Muscle of leg (tissue), 11 donors: ENCODE measurements around the gene PCSK2. TPM values are rescaled to one million over a fixed set of nuclear protein-coding genes. Genes with fewer than 3 reads are reported as not detected.

Experiments
- DNase-seq: peaks from one replicate; pipeline ENCODE4 v3.0.0; 2013
- H3K27ac ChIP-seq: one replicate; pipeline ENCODE4 v1.5.1; 2013; ENCODE audit warnings: mild to moderate bottlenecking, low read length, control low read depth
- H3K27me3 ChIP-seq: one replicate; pipeline ENCODE4 v1.6.1; 2013; ENCODE audit warnings: low read length; ENCODE audit not compliant: control insufficient read depth, insufficient read depth
- H3K36me3 ChIP-seq: one replicate; pipeline ENCODE4 v1.6.1; 2013; ENCODE audit warnings: low read length; ENCODE audit not compliant: control insufficient read depth, insufficient read depth
- H3K4me1 ChIP-seq: one replicate; pipeline ENCODE4 v1.6.1; 2013; ENCODE audit warnings: low read length; ENCODE audit not compliant: control insufficient read depth, insufficient read depth
- H3K4me3 ChIP-seq: one replicate; pipeline ENCODE4 v1.5.1; 2013; ENCODE audit warnings: low read length, control low read depth
- H3K9me3 ChIP-seq: replicated peaks from 2 replicates; pipeline ENCODE4 v1.6.1; 2013; ENCODE audit warnings: low read depth, low read length; ENCODE audit not compliant: control insufficient read depth
- WGBS: methylation state at CpG from one replicate; pipeline ENCODE4 v1.1.5; 2013; ENCODE audit warnings: missing lambda C conversion rate; ENCODE audit not compliant: insufficient coverage; 5-methylcytosine and 5-hydroxymethylcytosine counted together
- polyA plus RNA-seq, 8 donors: library from polyadenylated mRNA; unstranded; fragments of 120-200 nt; gene quantifications; one replicate each; pipeline versions ENCODE4 v1.2.1 to v1.2.3, GENCODE V29; 2013; ENCODE audit warnings: inconsistent platforms in 1 of 8, low replicate concordance in 1 of 8; ENCODE audit not compliant: insufficient read length in 8 of 8, insufficient read depth in 1 of 8
- total RNA-seq: library from RNA; stranded (reverse); fragments of 120-200 nt; gene quantifications from one replicate; pipeline ENCODE4 v1.2.4, GENCODE V29; 2013

PCSK2 gene
- total and polyA plus RNA-seq, 9 donors: 0.27 to 4.0 (median 0.82) TPM

DNA sequence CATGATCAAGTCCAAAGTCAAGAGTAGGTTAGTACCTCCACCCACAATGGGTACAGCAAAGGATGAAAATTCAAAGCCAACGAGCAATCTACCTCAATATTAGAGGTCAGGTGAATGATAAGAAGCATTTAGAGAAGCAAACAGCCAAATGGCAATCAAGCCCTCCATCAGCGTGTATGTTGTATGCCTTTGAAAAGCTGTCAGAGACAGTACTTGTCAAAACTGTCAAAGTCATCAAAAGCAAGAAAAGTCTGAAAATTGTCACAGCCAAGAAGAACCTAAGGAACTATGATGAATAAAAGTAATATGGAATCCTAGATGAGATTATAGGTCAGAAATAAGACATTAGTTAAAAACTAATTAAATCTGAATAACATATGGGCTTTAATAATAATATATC, 99.3 kb downstream of the PCSK2 start:
- no peaks in the 10 kb centered on the region for H3K9me3 ChIP-seq
- H3K4me3 ChIP-seq: no peak overlapping the region
- H3K4me1 ChIP-seq: no peaks in the 10 kb centered on the region
- WGBS: 100% methylated on average over 1 of the region's 2 CpGs
- DNase-seq: no peak
- H3K27ac ChIP-seq: no peak overlapping the region
- H3K36me3 ChIP-seq: no peaks in the 10 kb centered on the region
- peaks cover 8% of the 10 kb centered on the region for H3K27me3 ChIP-seq

DNA sequence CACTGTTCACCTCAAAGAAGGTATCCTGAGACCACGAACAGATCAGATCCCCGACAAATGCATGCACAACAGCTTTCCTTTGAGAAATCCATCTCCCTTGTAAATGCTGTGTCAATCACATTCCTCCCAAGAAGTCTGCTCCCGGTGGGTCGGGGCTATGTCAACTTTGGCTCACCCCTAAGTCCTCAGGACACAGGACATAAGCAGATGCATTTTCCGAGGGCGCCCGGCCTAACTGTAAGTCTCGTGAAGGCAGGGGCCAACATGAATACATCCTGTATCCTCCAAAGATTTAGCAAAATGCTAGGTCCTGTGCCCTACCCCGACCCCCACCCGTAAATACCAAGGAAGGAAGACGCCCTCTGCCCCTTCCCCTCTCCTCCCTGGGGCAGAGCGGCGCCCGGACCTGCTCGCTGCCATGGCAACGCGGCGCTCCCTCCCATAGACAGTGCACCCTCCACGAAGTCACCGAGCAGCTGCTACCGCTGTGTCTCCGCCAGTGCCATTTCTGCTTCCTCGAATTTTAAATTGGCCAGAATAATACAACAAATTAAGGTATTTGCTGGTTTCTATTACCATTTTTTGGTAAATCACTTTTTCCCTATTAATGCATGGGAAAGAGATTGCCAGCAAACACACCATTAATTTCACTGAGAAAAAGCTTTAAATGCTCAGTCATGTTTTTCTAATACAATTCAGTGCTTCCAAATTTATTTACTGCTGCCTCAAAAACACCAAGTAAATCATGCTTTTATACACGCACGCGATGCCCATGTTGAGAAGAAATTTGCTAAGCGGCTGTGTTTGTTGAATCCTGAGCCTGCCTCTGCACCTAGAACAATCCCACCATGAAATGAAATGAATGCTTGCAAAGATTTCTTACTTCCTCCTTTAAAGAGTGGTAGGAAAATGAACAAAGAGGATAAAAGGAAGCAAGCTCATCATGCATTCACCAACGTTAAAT, 100.6 kb downstream of the PCSK2 start:
- no peak for DNase-seq
- Histone ChIP-seq H3K9me3 (no peaks in the 10 kb centered on the region), H3K27me3 (peaks cover 8% of the 10 kb centered on the region), H3K4me1 (no peaks in the 10 kb centered on the region), H3K27ac (no peak overlapping the region), H3K36me3 (no peaks in the 10 kb centered on the region), H3K4me3 (no peak overlapping the region)
- WGBS: 11% methylated on average over 13 of the region's 28 CpGs

DNA sequence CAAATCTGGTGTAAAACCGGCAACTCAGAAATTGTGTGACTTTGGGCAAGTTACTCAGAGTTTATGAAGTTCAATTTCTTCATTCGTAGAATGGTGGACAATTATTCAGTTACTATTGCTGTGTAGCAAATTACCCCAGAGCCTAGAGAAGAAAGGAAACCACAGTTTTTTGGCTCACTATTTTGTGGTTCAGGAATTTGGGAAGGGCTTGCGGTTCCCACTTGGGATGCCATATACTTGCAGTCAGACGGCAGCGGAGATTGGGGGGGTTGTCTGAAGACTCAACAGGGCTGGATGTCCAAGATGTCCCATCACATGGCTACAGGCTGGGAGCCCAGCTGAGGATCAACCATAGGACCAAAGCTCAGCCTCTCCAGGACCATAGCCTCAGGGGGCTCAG, 108.1 kb downstream of the PCSK2 start:
- Histone ChIP-seq H3K36me3 (no peaks in the 10 kb centered on the region), H3K9me3 (no peaks in the 10 kb centered on the region), H3K27ac (no peak overlapping the region), H3K27me3 (no peaks in the 10 kb centered on the region), H3K4me3 (no peak overlapping the region), H3K4me1 (no peaks in the 10 kb centered on the region)
- WGBS: 70% methylated on average over 4 of the region's 5 CpGs
- no peak for DNase-seq

DNA sequence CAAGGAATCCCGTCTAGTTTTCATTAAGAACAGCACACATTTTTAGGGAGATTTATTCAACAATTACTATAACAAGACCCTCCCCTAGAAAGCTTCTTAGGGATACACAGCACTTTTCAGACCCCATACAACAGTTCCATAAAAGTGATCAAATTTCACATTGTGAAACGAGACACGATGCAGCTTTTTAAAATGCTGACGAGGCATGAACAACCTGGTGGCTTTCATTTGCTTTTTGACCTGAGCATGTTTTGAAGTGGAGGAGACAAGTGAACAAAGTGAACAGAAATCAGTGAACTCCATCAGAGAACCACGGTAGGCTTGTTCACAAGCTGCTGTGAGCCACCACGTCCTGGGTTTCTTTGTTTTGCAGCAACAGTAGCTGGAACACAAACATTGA, 112.2 kb downstream of the PCSK2 start:
- 8% methylated on average over 4 of the region's 6 CpGs for WGBS
- Histone ChIP-seq H3K9me3 (no peaks in the 10 kb centered on the region), H3K4me1 (peaks cover under 1% of the 10 kb centered on the region), H3K4me3 (no peak overlapping the region), H3K36me3 (no peaks in the 10 kb centered on the region), H3K27ac (no peak overlapping the region), H3K27me3 (no peaks in the 10 kb centered on the region)
- DNase-seq: no peak

DNA sequence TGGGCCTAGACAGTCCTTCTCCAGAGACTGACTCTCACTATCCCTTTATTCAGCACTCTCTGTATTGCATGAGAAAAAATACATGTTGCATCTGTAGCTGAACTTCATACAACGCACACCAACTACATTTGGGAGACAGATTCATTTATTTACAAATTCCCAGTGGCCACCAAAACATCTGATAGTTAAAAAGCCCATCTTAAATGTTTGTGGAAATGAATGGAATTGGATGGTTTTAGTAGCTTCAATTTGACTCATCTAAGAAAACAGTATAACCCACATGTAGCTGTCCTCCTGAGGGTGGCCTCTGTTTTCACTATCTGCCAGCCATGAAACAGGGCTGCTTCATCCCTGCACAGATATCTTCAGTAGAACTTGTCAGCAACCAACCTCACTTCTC, 116.3 kb downstream of the PCSK2 start:
- H3K4me3 ChIP-seq: no peak overlapping the region
- H3K4me1 ChIP-seq: peaks cover 2% of the 10 kb centered on the region
- no peak for DNase-seq
- H3K9me3 ChIP-seq: no peaks in the 10 kb centered on the region
- no peaks in the 10 kb centered on the region for H3K27me3 ChIP-seq
- no peak overlapping the region for H3K27ac ChIP-seq
- no CpG with 5 or more reads among the region's 1 CpG for WGBS
- no peaks in the 10 kb centered on the region for H3K36me3 ChIP-seq

DNA sequence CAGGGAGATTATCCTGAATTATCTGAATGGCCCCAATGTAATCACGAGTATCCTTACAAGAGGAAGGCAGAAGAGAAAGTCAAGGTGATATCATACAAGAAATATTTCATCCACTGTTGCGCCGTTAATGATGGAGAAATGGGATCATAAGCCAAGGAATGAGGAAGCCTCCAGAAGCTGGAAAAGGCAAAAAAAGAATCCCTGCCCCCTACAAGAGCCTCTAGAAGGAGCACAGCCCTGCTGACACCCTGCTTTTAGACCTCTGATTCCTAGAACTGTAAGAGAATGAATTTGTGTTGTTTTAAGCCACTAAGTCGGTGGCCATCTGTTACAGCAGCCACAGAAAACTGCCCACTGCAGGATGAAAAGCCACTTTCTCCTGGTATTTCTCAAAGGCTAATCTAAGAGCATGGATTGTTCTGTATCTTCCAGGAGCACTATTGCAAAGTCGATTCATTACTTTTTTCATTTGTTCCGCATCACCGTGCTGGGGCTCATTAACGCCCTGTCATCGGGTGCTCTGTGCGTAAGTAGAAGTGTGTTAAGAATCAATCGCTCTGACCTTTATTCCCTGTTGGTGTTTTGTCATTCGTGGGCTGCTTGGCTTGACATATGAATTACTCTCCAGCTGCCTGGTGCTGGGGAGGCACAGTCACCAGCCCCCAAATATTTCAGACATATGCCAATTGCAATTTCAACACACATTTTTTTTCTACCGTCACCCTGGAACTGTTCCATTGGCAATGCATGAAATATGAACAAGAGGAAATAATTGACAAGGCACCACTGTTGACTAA, 117.0 kb downstream of the PCSK2 start:
- WGBS: 0% methylated on average over 1 of the region's 13 CpGs
- H3K27me3 ChIP-seq: no peaks in the 10 kb centered on the region
- H3K9me3 ChIP-seq: no peaks in the 10 kb centered on the region
- H3K36me3 ChIP-seq: no peaks in the 10 kb centered on the region
- no peak overlapping the region for H3K27ac ChIP-seq
- peak; percentile 1 for DNase-seq
- H3K4me3 ChIP-seq: no peak overlapping the region
- peaks cover 2% of the 10 kb centered on the region for H3K4me1 ChIP-seq

DNA sequence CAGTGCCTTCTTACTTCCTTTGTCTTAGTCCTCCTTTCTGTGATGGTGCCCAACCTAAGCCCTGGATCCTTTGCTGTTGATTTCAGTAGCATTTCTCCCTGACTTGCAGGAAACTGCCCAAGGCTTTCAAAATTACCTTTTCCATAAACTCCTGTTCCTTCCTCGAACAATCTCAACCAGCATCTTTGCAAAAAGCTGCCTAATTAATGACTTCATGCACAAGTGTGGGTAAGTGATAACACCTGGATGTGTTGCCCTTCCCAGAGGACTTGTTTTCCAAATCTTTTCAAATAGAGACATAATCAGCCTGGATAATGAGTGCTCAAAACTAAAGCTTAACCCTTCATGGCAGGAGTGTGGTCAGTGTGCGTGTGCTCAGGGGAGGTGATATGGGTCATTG, 118.0 kb downstream of the PCSK2 start:
- Histone ChIP-seq H3K9me3 (no peaks in the 10 kb centered on the region), H3K27me3 (no peaks in the 10 kb centered on the region), H3K4me3 (no peak overlapping the region), H3K4me1 (peaks cover 2% of the 10 kb centered on the region), H3K27ac (no peak overlapping the region), H3K36me3 (no peaks in the 10 kb centered on the region)
- WGBS: no CpG with 5 or more reads among the region's 2 CpGs
- no peak for DNase-seq

DNA sequence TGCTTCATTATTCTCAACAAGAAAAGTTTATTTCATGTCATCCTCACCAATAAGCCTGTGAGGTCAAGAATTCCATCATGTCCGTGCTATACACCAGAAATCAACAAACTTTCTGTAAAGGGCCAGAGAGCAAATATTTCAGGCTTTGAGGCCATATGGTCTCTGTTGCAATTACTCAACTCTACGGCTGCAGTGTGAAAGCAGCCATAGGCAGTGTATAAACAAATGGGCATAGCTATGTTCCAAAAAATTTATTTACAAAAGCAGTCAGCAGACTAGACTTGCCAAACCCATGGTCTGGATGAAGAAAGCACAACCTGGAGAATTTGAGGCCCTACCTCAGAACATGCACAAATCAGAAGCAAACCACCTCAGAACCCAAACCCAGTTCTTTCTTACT, 118.5 kb downstream of the PCSK2 start:
- no peaks in the 10 kb centered on the region for H3K9me3 ChIP-seq
- WGBS: no CpG with 5 or more reads among the region's 2 CpGs
- DNase-seq: no peak

DNA sequence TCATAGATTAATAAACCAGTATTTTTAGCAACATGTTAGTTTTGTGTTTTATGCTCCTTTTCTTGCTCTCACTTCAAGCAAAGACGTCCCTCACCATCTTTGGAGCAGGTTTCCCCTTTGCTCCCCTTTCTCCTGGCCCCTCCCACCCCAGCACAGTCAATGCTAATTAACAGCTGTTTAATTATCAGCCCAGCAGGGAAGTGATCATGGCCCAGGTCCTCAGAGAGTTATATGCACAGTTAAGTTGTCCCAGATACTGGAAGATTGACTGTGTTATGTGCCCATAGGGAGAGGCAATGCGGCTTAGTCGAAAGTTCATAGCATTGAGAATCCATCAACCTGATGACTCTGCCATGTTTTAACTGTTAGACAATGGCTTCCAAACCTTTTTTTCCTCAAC, 123.5 kb downstream of the PCSK2 start:
- no peaks in the 10 kb centered on the region for H3K4me1 ChIP-seq
- no peak for DNase-seq
- no peak overlapping the region for H3K27ac ChIP-seq
- H3K27me3 ChIP-seq: no peaks in the 10 kb centered on the region
- H3K4me3 ChIP-seq: no peak overlapping the region
- WGBS: no CpG with 5 or more reads among the region's 3 CpGs
- no peaks in the 10 kb centered on the region for H3K9me3 ChIP-seq
- no peaks in the 10 kb centered on the region for H3K36me3 ChIP-seq

More for the DNA sequence above, 118.5 kb downstream of the PCSK2 start:
- H3K27me3 ChIP-seq: no peaks in the 10 kb centered on the region
- no peaks in the 10 kb centered on the region for H3K36me3 ChIP-seq
- no peak overlapping the region for H3K27ac ChIP-seq
- no peak overlapping the region for H3K4me3 ChIP-seq
- H3K4me1 ChIP-seq: peaks cover 2% of the 10 kb centered on the region

DNA sequence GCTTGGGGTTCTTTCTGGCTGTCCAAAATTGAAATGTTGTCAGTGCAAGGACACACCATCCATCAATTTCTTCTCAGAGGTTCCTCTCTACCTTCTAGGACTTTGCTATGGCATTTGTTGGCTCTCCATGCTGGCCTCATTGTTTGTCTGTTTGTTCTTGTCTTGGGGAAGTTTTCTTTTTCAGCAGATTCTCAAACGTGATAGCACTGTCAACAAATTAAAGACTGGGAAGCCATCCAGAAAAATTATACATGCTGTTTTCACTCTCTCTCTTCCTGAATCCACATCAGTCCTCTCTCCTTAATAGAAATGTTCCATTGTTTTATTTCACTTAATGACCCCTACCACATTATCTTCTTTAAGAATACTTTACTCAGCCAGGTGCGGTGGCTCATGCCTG, 130.4 kb downstream of the PCSK2 start:
- no peaks in the 10 kb centered on the region for H3K4me1 ChIP-seq
- H3K27me3 ChIP-seq: no peaks in the 10 kb centered on the region
- no CpG with 5 or more reads among the region's 2 CpGs for WGBS
- no peak overlapping the region for H3K4me3 ChIP-seq
- DNase-seq: peak; percentile 3
- H3K27ac ChIP-seq: no peak overlapping the region
- H3K9me3 ChIP-seq: no peaks in the 10 kb centered on the region
- H3K36me3 ChIP-seq: no peaks in the 10 kb centered on the region
